Gastrocnemius medialis (tissue), 4 donors: ENCODE results near the gene UFC1. TPM values are rescaled to one million over a fixed set of nuclear protein-coding genes. Genes with fewer than 3 reads are reported as not detected.

Experiments used
- ATAC-seq, 2 donors: fragments of 150-250 bp; one replicate each; pipeline ENCODE4 v1.9.1; 2016
- DNase-seq, 2 donors: peaks; one replicate each; pipeline ENCODE4 v3.0.0-alpha.2; 2019
- H3K27ac ChIP-seq, 4 donors: fragments of 200-600 bp; sonication (generic); 1 replicate in 1 of 4; 2 replicates in 3 of 4; pipeline ENCODE4 v1.5.1; 2016 to 2018; ENCODE audit warnings: mild to moderate bottlenecking in 2 of 4, moderate library complexity in 1 of 4
- H3K27me3 ChIP-seq, 3 donors: fragments of 200-600 bp; sonication (generic) in 2 of 3; 1 replicate in 1 of 3; 2 replicates in 2 of 3; pipeline versions ENCODE4 v1.5.1 to v1.6.0; 2016 to 2019; ENCODE audit warnings: mild to moderate bottlenecking in 1 of 3, moderate library complexity in 1 of 3
- H3K36me3 ChIP-seq, 2 donors: fragments of 200-600 bp; sonication (generic) in 1 of 2; one replicate each; pipeline ENCODE4 v1.5.1; 2017 to 2018
- H3K4me1 ChIP-seq, 2 donors: fragments of 200-600 bp; sonication (generic) in 1 of 2; one replicate each; pipeline ENCODE4 v1.5.1; 2016 to 2017; ENCODE audit warnings: mild to moderate bottlenecking in 2 of 2
- H3K4me3 ChIP-seq, 4 donors: fragments of 200-600 bp; sonication (generic) in 3 of 4; 1 replicate in 1 of 4; 2 replicates in 3 of 4; pipeline ENCODE4 v1.5.1; 2016 to 2019; ENCODE audit warnings: mild to moderate bottlenecking in 2 of 4
- H3K9me3 ChIP-seq, 3 donors: fragments of 200-600 bp; sonication (generic) in 2 of 3; 1 replicate in 1 of 3; 2 replicates in 2 of 3; pipeline ENCODE4 v1.5.1; 2016 to 2019
- CTCF ChIP-seq, 5 experiments: fragments of 450-650 bp in 3 of 5; fragments of 200-600 bp in 2 of 5; sonication (generic) in 2 of 5; IDR thresholded peaks in 4 of 5; conservative IDR thresholded peaks in 1 of 5; 1 replicate in 4 of 5; 2 replicates in 1 of 5; pipeline ENCODE4 v1.5.1; 2016 to 2019; ENCODE audit warnings: antibody characterized with exemption in 5 of 5, mild to moderate bottlenecking in 3 of 5, moderate library complexity in 3 of 5
- POLR2A ChIP-seq, 2 donors: fragments of 450-650 bp; IDR thresholded peaks; one replicate each; pipeline ENCODE4 v1.6.1; 2017; ENCODE audit warnings: antibody characterized with exemption in 2 of 2, mild to moderate bottlenecking in 2 of 2, moderate library complexity in 2 of 2
- in situ Hi-C, 4 donors: fragments of 200-750 bp; cut with MboI; loops; one replicate each; pipeline versions ENCODE4 v1.15.0 to v1.8.0; 2017; ENCODE audit warnings: low sequenced_read_pairs in 4 of 4
- intact Hi-C: fragments of 100-400 bp; cut with DNase I; formaldehyde crosslinking; loops from one replicate; pipeline ENCODE4 v1.15.1; 2023; ENCODE audit warnings: low total_unique reads
- total RNA-seq, 4 donors: library from RNA; depleted of rRNA; stranded (reverse); fragments of >200 nt; gene quantifications; one replicate each; pipeline versions ENCODE4 v1.1.0 to v1.2.3, GENCODE V29; 2016

The UFC1 gene
- total RNA-seq, 4 donors from 2014 or later, result 57.9 to 66.7 (median 63.5) TPM

- intact Hi-C loops (no loop called here), in situ Hi-C loops (no loop called here)
- H3K4me1 ChIP-seq, result peaks cover 30 to 35% of the 10 kb centered on the region in 2 donors
- peaks cover 0 to 55% of the 10 kb centered on the region in 2 donors for H3K36me3 ChIP-seq
- ATAC-seq (no peak), DNase-seq (no peak)
- peak overlapping the region; percentile 77 to 90 (median 82) for H3K4me3 ChIP-seq
- no peaks in the 10 kb centered on the region for H3K9me3 ChIP-seq
- H3K27ac ChIP-seq, result peak overlapping the region; percentile 85 to 94 (median 88)
- TF ChIP-seq CTCF (IDR thresholded peaks at IDR 0.05 in 4 of 5, conservative IDR thresholded peaks at IDR 0.05 in 1 of 5) (no peak), POLR2A (IDR thresholded peaks at IDR 0.05) (no peak)
- H3K27me3 ChIP-seq, result no peaks in the 10 kb centered on the region
These were observed 11.3 kb downstream of the UFC1 start for GRCh38 chr1:161164901-161165610.

GRCh38 chr1:161165742-161166668 lies 12.2 kb downstream of the UFC1 start, which contains the start of gene PPOX:
Gene PPOX (plus strand): TSS chr1:161166426. CDS start chr1:161166848, 422 bp downstream.
- H3K27ac ChIP-seq, result peak within 1 kb of the TSS; percentile 85 to 94 (median 88)
- peak; percentile 98 for DNase-seq
- in situ Hi-C loops, result no loop called here
- H3K4me3 ChIP-seq, result peak within 1 kb of the TSS; percentile 77 to 90 (median 82)
- no peaks in the 10 kb centered on the region for H3K9me3 ChIP-seq
- ATAC-seq, result peak; percentile 97 to 99
- peaks cover 5 to 61% of the 10 kb centered on the region in 2 donors for H3K36me3 ChIP-seq
- H3K27me3 ChIP-seq, result no peaks in the 10 kb centered on the region
- intact Hi-C loops, result loop anchor here (1.0 kb wide), 1 partner anchor 11 kb away; the partner anchor contains the start of gene B4GALT3
- peaks cover 22 to 26% of the 10 kb centered on the region in 2 donors for H3K4me1 ChIP-seq
- TF ChIP-seq CTCF (IDR thresholded peaks at IDR 0.05 in 4 of 5, conservative IDR thresholded peaks at IDR 0.05 in 1 of 5) (peak; percentile 20 to 57 (median 44)), POLR2A (IDR thresholded peaks at IDR 0.05) (peak; percentile 73 to 92)

GRCh38 chr1:161166669-161167548 lies 13.1 kb downstream of the UFC1 start:
- H3K4me1 ChIP-seq, result peaks cover 16 to 19% of the 10 kb centered on the region in 2 donors
- DNase-seq (no peak), ATAC-seq (no peak)
- intact Hi-C loops (loop anchor here (1.0 kb wide), 1 partner anchor 10 kb away; the partner anchor contains the start of gene B4GALT3), in situ Hi-C loops (no loop called here)
- H3K9me3 ChIP-seq, result no peaks in the 10 kb centered on the region
- peak overlapping the region; percentile 85 to 94 (median 88) for H3K27ac ChIP-seq
- peak overlapping the region; percentile 77 to 90 (median 82) for H3K4me3 ChIP-seq
- no peaks in the 10 kb centered on the region for H3K27me3 ChIP-seq
- no peak for TF ChIP-seq POLR2A (IDR thresholded peaks at IDR 0.05)
- no peak for TF ChIP-seq CTCF (IDR thresholded peaks at IDR 0.05 in 4 of 5, conservative IDR thresholded peaks at IDR 0.05 in 1 of 5)
- H3K36me3 ChIP-seq, result peaks cover 5 to 63% of the 10 kb centered on the region in 2 donors

GRCh38 chr1:161168906-161169305 lies 15.1 kb downstream of the UFC1 start:
- intact Hi-C loops (no loop called here), in situ Hi-C loops (no loop called here)
- no peaks in the 10 kb centered on the region for H3K27me3 ChIP-seq
- no peak overlapping the region for H3K4me3 ChIP-seq
- ATAC-seq (no peak), DNase-seq (no peak)
- H3K36me3 ChIP-seq, result peaks cover 5 to 61% of the 10 kb centered on the region in 2 donors
- H3K9me3 ChIP-seq, result no peaks in the 10 kb centered on the region
- no peak overlapping the region for H3K27ac ChIP-seq
- no peak for TF ChIP-seq POLR2A (IDR thresholded peaks at IDR 0.05)
- no peak for TF ChIP-seq CTCF (IDR thresholded peaks at IDR 0.05 in 4 of 5, conservative IDR thresholded peaks at IDR 0.05 in 1 of 5)
- H3K4me1 ChIP-seq, result peaks cover 28% of the 10 kb centered on the region in 2 donors
